ENCODE measurements around the gene PRKACB. TPM values are rescaled to one million over a fixed set of nuclear protein-coding genes. Genes with fewer than 3 reads are reported as not detected.

The PRKACB gene
- total RNA-seq, 1 experiment from 2014 or later, result 135 TPM

DNA sequence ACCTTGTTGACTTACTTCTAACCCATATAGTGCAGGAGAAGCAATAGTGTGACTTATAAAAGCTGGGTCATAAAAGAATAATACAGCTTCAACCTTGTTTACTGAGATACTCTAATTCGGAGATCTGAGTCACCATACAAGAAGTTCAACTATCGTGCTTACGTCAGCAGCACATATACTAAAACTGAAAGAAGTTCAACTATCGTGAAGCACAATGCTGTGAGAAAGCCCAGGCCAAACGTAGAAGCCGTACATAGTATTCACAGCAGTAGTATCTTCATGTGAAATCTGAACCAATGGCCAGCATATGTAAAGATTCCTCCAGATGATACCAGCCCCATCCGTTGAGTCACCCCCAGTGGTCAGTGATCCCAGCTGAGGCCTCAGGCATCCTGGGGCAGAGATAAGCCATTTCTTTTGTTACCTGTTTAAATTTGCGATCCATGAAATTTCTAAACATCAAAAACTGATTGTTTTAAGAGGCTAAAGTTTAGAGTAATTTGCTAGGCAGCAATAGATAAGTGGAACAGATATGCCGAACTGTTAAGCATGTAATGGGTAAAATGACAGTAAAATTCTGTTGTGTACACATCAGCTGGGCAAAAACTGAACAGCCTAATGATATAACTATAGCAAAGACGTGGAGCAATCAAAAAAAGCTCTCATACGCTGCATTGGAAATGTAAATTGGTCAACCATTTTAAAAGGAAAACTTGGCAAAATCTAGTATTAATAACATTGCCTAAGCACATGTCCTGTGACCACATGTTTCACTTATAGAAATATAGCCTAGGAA, 103.6 kb downstream of the PRKACB start:
- DNase-seq (ENCODE audit: low read depth, low spot score) (peak; percentile 93), ATAC-seq (peak; percentile 91)
- Histone ChIP-seq H3K9ac (ENCODE audit: low read length) (peak overlapping the region; percentile 54), H3K4me1 (ENCODE audit: control insufficient read depth in 1 of 2, insufficient read depth in 2 of 2, low read length in 2 of 2) (peaks cover 40 to 47% of the 10 kb centered on the region in 2 experiments), H3K4me2 (ENCODE audit: low read length) (peak overlapping the region; percentile 72), H3K9me3 (ENCODE audit: control insufficient read depth in 1 of 2, insufficient read depth in 1 of 2, low read depth in 1 of 2, low read length in 2 of 2) (no peaks in the 10 kb centered on the region), H3K9me2 (ENCODE audit: insufficient read depth) (no peaks in the 10 kb centered on the region), H3K79me2 (ENCODE audit: insufficient read depth, low read length) (no peaks in the 10 kb centered on the region), H2AFZ (ENCODE audit: low read depth, low read length, poor library complexity, severe bottlenecking) (no peak overlapping the region), H3K27ac (ENCODE audit: low read depth, low read length) (peak overlapping the region; percentile 95), H3K27me3 (ENCODE audit: insufficient read depth, low read length) (no peaks in the 10 kb centered on the region), H3K4me3 (replicated peaks in 1 of 2; ENCODE audit: low read depth in 1 of 2, low read length in 2 of 2) (peak overlapping the region in 1 of 2 experiments; percentile 10; a peak in 3 of 4 replicates), H4K20me1 (ENCODE audit: insufficient read depth) (no peaks in the 10 kb centered on the region), H3K36me3 (ENCODE audit: control insufficient read depth in 1 of 2, insufficient read depth in 2 of 2, low read length in 2 of 2) (0 out of 4 replicates have a peak, but pooled peaks cover 0 to 3% of the 10 kb centered on the region in 2 experiments)
- intact Hi-C loops (cut with micrococcal nuclease), result loop anchor here (2.0 to 5.0 kb wide), 4 partner anchors 75 to 185 kb away; no protein-coding TSS in a partner anchor
- POLR2A ChIA-PET, result interaction anchor here (0.6 to 1.3 kb wide), 7 partner anchors 8 to 195 kb away, joined by 3 to 4 read pairs (median 3); partner anchors contain the start of gene PRKACB
- CTCF ChIA-PET, result no interaction called here
- RAD21 ChIA-PET (ENCODE audit: low non-redundant PET in 1 of 2, low total read pairs in 2 of 2, uncharacterized antibody in 2 of 2, unreplicated experiment in 2 of 2), result interaction anchor here (0.6 to 1.3 kb wide), 2 partner anchors 18 to 103 kb away, joined by 4 to 5 read pairs; partner anchors contain the start of gene PRKACB (in 1 of the 2)
- TSS peak; percentile 89 for BruUV-seq (replicated peaks)
- TF ChIP-seq RAD21 (IDR thresholded peaks at IDR 0.05; ENCODE audit: low read depth) (peak; percentile 36), ELF1 (IDR thresholded peaks at IDR 0.05; ENCODE audit: borderline replicate concordance, low read depth) (no peak), CEBPB (IDR thresholded peaks at IDR 0.05; ENCODE audit: low read depth) (peak; percentile 71), EZH2 (IDR thresholded peaks at IDR 0.05) (no peak), CBX3 (IDR thresholded peaks at IDR 0.05; ENCODE audit: low read depth) (peak; percentile 74), SIN3A (IDR thresholded peaks at IDR 0.05; ENCODE audit: low read depth) (0 out of 2 replicates have a peak, but pooled peaks have one; percentile 35), FOSL1 (IDR thresholded peaks at IDR 0.05; ENCODE audit: low read depth) (peak; percentile 83; the same call in 1 of the 2 replicates), JUND (IDR thresholded peaks at IDR 0.05) (peak; percentile 78), POLR2AphosphoS5 (IDR thresholded peaks at IDR 0.05; ENCODE audit: low read depth, low read length) (peak; percentile 59), TCF7L2 (IDR thresholded peaks at IDR 0.05; ENCODE audit: borderline replicate concordance, extremely low read depth, insufficient read depth, insufficient read length) (peak; percentile 66), SRF (IDR thresholded peaks at IDR 0.05; ENCODE audit: low read depth) (peak; percentile 68), ZNF274 (IDR thresholded peaks at IDR 0.05; ENCODE audit: low read depth, low read length) (no peak), EZH2phosphoT487 (IDR thresholded peaks at IDR 0.05; ENCODE audit: borderline replicate concordance) (no peak), ZFX (IDR thresholded peaks at IDR 0.05) (no peak), POLR2A (IDR thresholded peaks at IDR 0.05; ENCODE audit: borderline replicate concordance, extremely low read depth, insufficient read depth, insufficient read length) (no peak)
- TF ChIP-seq, protein P1, sequence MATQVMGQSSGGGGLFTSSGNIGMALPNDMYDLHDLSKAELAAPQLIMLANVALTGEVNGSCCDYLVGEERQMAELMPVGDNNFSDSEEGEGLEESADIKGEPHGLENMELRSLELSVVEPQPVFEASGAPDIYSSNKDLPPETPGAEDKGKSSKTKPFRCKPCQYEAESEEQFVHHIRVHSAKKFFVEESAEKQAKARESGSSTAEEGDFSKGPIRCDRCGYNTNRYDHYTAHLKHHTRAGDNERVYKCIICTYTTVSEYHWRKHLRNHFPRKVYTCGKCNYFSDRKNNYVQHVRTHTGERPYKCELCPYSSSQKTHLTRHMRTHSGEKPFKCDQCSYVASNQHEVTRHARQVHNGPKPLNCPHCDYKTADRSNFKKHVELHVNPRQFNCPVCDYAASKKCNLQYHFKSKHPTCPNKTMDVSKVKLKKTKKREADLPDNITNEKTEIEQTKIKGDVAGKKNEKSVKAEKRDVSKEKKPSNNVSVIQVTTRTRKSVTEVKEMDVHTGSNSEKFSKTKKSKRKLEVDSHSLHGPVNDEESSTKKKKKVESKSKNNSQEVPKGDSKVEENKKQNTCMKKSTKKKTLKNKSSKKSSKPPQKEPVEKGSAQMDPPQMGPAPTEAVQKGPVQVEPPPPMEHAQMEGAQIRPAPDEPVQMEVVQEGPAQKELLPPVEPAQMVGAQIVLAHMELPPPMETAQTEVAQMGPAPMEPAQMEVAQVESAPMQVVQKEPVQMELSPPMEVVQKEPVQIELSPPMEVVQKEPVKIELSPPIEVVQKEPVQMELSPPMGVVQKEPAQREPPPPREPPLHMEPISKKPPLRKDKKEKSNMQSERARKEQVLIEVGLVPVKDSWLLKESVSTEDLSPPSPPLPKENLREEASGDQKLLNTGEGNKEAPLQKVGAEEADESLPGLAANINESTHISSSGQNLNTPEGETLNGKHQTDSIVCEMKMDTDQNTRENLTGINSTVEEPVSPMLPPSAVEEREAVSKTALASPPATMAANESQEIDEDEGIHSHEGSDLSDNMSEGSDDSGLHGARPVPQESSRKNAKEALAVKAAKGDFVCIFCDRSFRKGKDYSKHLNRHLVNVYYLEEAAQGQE (IDR thresholded peaks at IDR 0.05; ENCODE audit: low read depth), result no peak
- TF ChIP-seq, protein P2, sequence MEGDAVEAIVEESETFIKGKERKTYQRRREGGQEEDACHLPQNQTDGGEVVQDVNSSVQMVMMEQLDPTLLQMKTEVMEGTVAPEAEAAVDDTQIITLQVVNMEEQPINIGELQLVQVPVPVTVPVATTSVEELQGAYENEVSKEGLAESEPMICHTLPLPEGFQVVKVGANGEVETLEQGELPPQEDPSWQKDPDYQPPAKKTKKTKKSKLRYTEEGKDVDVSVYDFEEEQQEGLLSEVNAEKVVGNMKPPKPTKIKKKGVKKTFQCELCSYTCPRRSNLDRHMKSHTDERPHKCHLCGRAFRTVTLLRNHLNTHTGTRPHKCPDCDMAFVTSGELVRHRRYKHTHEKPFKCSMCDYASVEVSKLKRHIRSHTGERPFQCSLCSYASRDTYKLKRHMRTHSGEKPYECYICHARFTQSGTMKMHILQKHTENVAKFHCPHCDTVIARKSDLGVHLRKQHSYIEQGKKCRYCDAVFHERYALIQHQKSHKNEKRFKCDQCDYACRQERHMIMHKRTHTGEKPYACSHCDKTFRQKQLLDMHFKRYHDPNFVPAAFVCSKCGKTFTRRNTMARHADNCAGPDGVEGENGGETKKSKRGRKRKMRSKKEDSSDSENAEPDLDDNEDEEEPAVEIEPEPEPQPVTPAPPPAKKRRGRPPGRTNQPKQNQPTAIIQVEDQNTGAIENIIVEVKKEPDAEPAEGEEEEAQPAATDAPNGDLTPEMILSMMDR (IDR thresholded peaks at IDR 0.05 in 2 of 3, conservative IDR thresholded peaks at IDR 0.05 in 1 of 3; ENCODE audit: borderline replicate concordance in 1 of 3, insufficient read depth in 1 of 3, low read depth in 2 of 3, low read length in 2 of 3), result no peak
- TF ChIP-seq, protein P3, sequence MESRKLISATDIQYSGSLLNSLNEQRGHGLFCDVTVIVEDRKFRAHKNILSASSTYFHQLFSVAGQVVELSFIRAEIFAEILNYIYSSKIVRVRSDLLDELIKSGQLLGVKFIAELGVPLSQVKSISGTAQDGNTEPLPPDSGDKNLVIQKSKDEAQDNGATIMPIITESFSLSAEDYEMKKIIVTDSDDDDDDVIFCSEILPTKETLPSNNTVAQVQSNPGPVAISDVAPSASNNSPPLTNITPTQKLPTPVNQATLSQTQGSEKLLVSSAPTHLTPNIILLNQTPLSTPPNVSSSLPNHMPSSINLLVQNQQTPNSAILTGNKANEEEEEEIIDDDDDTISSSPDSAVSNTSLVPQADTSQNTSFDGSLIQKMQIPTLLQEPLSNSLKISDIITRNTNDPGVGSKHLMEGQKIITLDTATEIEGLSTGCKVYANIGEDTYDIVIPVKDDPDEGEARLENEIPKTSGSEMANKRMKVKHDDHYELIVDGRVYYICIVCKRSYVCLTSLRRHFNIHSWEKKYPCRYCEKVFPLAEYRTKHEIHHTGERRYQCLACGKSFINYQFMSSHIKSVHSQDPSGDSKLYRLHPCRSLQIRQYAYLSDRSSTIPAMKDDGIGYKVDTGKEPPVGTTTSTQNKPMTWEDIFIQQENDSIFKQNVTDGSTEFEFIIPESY (IDR thresholded peaks at IDR 0.05; ENCODE audit: extremely low read depth, insufficient replicate concordance, low read length), result no peak
- TF ChIP-seq, protein P4, sequence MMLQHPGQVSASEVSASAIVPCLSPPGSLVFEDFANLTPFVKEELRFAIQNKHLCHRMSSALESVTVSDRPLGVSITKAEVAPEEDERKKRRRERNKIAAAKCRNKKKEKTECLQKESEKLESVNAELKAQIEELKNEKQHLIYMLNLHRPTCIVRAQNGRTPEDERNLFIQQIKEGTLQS (IDR thresholded peaks at IDR 0.05), result peak; percentile 81

Data from HCT116 (cell line).